Activated CD4-positive, alpha-beta T cell treated with anti-CD3 and anti-CD28 coated beads, Interleukin-2, amount 50 U/mL, for 4 hours (primary cell): ENCODE results near the gene FLNB.

Experiments
- DNase-seq, 2 experiments: peaks; one replicate each; pipeline ENCODE4 v3.0.0-alpha.2; 2020

Gene FLNB

DNA sequence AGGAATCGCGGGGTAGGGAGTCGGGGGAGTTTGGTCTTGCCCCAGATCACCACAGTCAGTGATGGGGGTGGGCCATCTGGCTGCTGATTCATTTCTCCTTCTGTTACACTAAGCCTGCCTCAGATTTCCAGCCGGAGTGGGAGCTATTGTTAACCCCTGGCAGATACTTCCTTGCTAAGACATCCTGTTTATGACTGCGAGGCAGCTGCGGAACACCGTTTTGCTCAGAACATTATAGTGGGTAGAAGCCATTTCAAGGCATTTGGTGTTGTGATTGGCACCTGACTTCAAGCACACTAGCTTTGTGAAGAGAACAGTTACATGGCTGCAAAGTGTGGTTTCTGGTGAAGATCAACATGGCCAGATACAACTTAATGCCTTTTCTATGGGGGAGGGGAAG, 73.8 kb downstream of the FLNB start:
- DNase-seq = peak; percentile 0 to 2

DNA sequence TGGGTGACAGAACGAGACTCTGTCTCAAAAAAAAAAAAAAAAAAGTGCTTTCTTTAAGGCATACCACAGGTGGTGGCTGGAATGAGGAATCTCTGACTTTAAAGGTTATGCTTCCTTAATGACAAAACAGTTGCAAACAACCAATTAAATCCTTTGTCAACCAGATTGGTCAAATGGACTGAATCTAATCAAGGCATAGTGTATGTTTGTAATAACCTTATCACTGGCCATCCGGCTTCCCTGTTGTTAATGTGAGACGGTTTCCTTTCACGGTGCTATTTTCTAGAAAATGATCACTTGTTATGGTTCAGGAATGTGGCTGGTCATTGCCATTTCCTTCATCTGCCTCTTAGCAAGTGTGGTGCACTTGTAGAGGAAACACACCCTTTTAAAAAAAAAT, 75.9 kb downstream of the FLNB start:
- no peak for DNase-seq

GRCh38 chr3:58084788-58085543, 76.7 kb downstream of the FLNB start:
- no peak for DNase-seq

- DNase-seq = no peak
Measured at GRCh38 chr3:58085616-58086015, 77.4 kb downstream of the FLNB start.

DNA sequence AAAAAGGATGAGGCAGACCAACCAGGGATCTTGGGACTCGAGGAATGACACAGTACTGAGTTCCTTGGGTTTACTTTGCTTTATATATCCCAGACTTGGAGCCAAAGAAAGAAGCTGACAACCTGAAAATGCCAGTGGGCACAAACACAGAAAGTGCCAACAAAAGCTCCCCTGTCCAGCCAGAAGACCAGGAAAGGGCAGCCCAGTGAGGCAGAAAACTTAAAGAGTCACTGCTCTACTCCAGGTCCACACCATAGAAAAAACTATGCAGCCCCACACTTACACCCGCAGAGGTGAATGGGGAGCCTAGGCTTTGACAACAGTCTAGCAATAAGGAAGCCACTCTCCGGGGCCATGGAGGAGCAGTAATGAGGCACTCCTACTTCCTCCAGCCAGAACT, 80.3 kb downstream of the FLNB start:
- no peak for DNase-seq

DNA sequence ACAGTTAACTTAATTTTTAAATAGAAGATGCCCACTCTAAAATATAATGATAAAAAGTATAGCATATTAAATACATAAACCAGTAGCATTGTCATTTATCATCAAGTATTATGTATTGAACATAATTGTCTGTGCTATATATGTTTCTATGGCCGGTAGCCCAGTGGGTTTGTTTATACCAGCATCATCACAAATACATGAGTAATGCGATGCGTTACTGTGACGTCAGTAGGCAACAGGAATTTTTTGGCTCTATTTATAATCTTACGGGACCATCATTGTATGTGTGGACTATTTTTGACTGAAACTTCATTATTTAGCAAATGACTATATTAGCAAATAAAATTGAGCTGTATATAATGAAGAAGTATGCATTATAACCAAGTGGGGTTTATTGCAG, 82.1 kb downstream of the FLNB start:
- DNase-seq = no peak

DNA sequence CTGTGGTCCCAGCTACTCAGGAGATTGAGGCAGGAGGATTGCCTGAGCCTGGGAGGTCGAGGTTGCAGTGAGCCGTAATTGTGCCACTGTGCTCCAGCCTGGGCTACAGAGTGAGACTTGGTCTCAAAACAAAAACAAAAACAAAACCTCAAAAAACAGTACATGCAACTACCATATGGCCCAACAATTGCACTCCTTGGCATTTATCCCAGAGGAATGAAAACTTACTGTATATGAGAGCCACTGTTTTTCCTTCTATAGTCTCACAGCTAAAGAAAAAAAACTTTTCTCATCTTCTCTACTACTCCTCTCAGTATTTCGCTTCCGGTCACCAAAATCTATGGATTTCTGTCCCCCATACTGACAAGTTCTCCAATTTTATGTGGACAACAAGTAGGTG, 84.3 kb downstream of the FLNB start:
- DNase-seq = no peak

GRCh38 chr3:58093574-58094195, 85.5 kb downstream of the FLNB start:
- DNase-seq = no peak

- no peak for DNase-seq
Measured at GRCh38 chr3:58094657-58095056, 86.4 kb downstream of the FLNB start.

GRCh38 chr3:58095603-58096138, 87.4 kb downstream of the FLNB start:
- no peak for DNase-seq

GRCh38 chr3:58098531-58098930, 90.3 kb downstream of the FLNB start:
- DNase-seq = no peak

- no peak for DNase-seq
Measured at GRCh38 chr3:58099865-58100264, 91.6 kb downstream of the FLNB start.

GRCh38 chr3:58101499-58102389, 93.5 kb downstream of the FLNB start:
- no peak for DNase-seq

DNA sequence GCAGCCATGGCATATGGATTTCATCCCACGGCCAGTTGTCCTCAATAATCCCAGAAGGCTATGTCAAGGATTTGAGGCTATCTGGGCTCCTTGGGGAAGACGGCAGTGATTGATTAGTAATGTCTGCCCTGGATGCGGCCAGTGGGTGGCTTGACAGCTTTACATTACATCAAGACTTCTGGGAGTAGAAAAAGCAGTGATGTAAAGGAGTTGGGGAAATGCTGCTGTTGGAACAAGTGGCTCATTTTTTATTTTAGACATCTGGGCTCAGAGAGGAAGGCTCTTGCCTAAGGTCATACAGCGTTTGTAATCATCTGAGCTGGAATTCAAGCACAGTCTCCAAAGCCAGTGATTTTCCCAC, 94.1 kb downstream of the FLNB start:
- DNase-seq = no peak

DNA sequence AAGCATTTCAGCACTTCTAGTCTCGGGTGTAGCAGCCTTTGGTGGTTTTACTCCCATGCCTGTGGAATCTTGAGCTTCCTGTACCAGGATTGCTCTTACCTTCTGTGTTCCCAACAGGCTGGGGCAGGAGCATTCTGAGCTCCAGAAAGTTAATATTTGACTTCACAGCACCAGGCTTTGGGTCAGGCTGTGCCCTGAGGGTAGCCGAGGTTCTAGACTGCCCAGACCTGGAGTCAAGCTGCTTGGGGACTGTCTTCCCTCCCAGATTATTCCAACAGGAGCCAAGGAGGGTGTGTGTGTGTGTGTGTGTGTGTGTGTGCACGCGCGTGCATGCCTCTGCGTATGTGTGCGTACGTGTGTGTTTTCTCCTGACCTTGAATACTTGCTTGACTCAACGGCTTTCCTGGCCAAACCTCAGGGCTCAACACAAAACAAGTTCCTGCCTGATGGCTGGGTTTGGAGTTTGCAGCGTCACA, 94.8 kb downstream of the FLNB start:
- DNase-seq = no peak

GRCh38 chr3:58104151-58104550, 95.9 kb downstream of the FLNB start:
- DNase-seq = no peak

- no peak for DNase-seq
Measured at GRCh38 chr3:58104712-58105111, 96.5 kb downstream of the FLNB start.

GRCh38 chr3:58105196-58105595, 97.0 kb downstream of the FLNB start:
- DNase-seq = no peak

DNA sequence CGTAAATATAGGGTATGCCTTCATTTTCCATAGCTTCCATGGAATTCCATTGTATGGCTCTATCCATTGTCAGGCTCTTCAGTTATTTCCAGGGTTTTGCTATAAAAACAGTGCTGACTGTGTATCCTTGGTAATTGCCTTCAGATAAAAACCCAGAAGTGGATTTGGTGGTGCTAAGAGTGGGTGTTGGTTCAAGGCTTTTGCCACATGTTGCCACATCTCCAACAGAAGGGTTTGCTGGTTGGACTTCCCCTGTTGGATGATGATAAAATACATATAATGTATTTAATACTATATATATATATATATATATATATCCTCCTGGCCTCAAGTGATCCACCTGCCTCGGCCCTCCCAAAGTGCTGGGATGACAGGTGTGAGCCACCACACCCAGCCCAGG, 97.8 kb downstream of the FLNB start:
- no peak for DNase-seq

- DNase-seq = no peak
Measured at GRCh38 chr3:58106640-58107039, 98.4 kb downstream of the FLNB start.

- no peak for DNase-seq
Measured at GRCh38 chr3:58107597-58107996, 99.4 kb downstream of the FLNB start.

DNA sequence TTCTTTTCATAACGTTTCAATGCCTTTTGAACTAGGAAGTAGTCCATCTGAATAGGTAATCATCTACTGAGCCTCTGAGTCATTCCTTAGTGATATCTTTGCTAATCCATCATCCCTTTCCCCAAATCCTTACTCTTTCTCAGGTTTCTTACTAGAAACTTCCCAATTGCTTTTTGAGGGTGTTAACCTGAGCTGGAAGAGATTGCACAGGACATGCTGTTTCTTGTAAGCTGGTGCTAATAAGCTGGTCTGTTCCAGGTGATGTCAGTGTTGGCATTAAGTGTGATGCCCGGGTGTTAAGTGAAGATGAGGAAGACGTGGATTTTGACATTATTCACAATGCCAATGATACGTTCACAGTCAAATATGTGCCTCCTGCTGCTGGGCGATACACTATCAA, 101.5 kb downstream of the FLNB start:
- DNase-seq = no peak

DNA sequence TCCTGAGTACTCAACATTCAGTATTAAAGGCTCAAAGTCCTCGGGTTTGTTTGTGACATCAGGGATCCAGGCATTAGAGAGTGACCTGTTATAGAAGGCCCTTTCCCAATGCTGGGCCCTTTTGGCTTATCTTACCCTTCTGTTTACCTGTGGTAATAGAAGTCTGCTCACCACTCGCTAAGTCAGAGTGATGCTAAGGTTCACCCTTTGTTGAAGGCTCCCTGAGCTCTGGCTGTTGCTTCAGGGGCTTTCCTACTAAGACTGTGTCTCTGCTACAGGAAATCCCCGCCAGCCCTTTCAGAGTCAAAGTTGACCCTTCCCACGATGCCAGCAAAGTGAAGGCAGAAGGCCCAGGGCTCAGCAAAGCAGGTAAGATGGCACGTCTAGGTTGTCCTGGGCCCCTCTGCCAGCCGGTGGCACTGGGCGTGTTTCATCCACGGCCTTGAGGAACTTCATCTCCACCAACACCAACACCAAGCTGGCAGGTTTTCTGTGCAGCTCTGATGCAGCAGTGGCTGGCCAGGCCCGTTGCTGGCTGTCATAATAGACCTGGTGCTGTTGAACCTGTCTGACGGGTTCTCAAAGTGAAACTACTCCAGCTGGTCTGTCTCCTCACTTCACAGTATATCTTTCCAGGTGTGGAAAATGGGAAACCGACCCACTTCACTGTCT, 103.4 kb downstream of the FLNB start:
- DNase-seq = no peak
